Smooth muscle cell (in vitro differentiated cells): ENCODE results near the gene RILPL1. TPM values are rescaled to one million over a fixed set of nuclear protein-coding genes. Genes with fewer than 3 reads are reported as not detected.
"Not testable (repeated sequence)": the region's sequence is repeated elsewhere in the genome, so short reads cannot be mapped to it uniquely, and the experiment has no call there.

Source experiments
- DNase-seq: peaks from one replicate; lab custom pipeline; 2025; ENCODE audit not compliant: unreplicated experiment; lab: John Stamatoyannopoulos, UW
- H2AFZ ChIP-seq: fragments of 200-600 bp; sonication (generic); 2 replicates; pipeline ENCODE4 v1.6.0; 2016; ENCODE audit warnings: antibody characterized with exemption, low read depth, mild to moderate bottlenecking
- H3F3A ChIP-seq: fragments of 200-600 bp; sonication (generic); 2 replicates; pipeline ENCODE4 v1.6.0; 2017; ENCODE audit warnings: antibody characterized with exemption, low read depth
- H3K27ac ChIP-seq: fragments of 200-600 bp; sonication (generic); 2 replicates; pipeline ENCODE4 v1.5.1; 2016; ENCODE audit warnings: low read depth, mild to moderate bottlenecking
- H3K27me3 ChIP-seq: fragments of 200-600 bp; sonication (generic); 2 replicates; pipeline ENCODE4 v1.6.1; 2016; ENCODE audit warnings: low read depth, mild to moderate bottlenecking
- H3K36me3 ChIP-seq: fragments of 200-600 bp; sonication (generic); 2 replicates; pipeline ENCODE4 v1.5.1; 2016; ENCODE audit warnings: low read depth
- H3K4me1 ChIP-seq: fragments of 200-600 bp; sonication (generic); 2 replicates; pipeline ENCODE4 v1.5.1; 2016; ENCODE audit warnings: low read depth
- H3K4me2 ChIP-seq: fragments of 200-600 bp; sonication (generic); 2 replicates; pipeline ENCODE4 v1.6.0; 2016; ENCODE audit warnings: mild to moderate bottlenecking
- H3K4me3 ChIP-seq: fragments of 200-600 bp; sonication (generic); 2 replicates; pipeline ENCODE4 v1.5.1; 2016; ENCODE audit warnings: mild to moderate bottlenecking
- H3K79me2 ChIP-seq: fragments of 200-600 bp; sonication (generic); 2 replicates; pipeline ENCODE4 v1.6.0; 2016; ENCODE audit warnings: low read depth, mild to moderate bottlenecking
- H3K9ac ChIP-seq: fragments of 200-600 bp; sonication (generic); 2 replicates; pipeline ENCODE4 v1.6.0; 2016; ENCODE audit warnings: low read depth
- H3K9me3 ChIP-seq: fragments of 200-600 bp; sonication (generic); replicated peaks from 2 replicates; pipeline ENCODE4 v1.5.1; 2016; ENCODE audit warnings: low read depth
- H4K20me1 ChIP-seq: fragments of 200-600 bp; sonication (generic); 2 replicates; pipeline ENCODE4 v1.6.0; 2016; ENCODE audit warnings: low read depth
- CTCF ChIP-seq: fragments of 200-600 bp; sonication (generic); IDR thresholded peaks from 2 replicates; pipeline ENCODE4 v1.5.1; 2017; ENCODE audit warnings: borderline replicate concordance, mild to moderate bottlenecking, antibody characterized with exemption; ENCODE audit not compliant: insufficient read depth, poor library complexity, severe bottlenecking
- WGBS: methylation state at CpG from one replicate; pipeline ENCODE4 v1.1.7; 2016; ENCODE audit warnings: low lambda C conversion rate; 5-methylcytosine and 5-hydroxymethylcytosine counted together
- polyA plus RNA-seq: library from polyadenylated mRNA; unstranded; fragments of >200 nt; fragmentation: Nextera tagmentation; extraction: Ambion mirVana; gene quantifications from 2 replicates; pipeline ENCODE4 v1.2.1, GENCODE V29; 2016
- total RNA-seq: library from RNA; depleted of rRNA; stranded (reverse); fragments of >200 nt; gene quantifications from 2 replicates; pipeline ENCODE4 v1.2.3, GENCODE V29; 2014

The RILPL1 gene
- total and polyA plus RNA-seq, 2 experiments from 2014 or later = 17.9 to 29.8 TPM

GRCh38 chr12:123465084-123465483 lies 68.4 kb downstream of the RILPL1 start:
- no peaks in the 10 kb centered on the region for H3K9me3 ChIP-seq
- H2AFZ ChIP-seq = no peak overlapping the region
- no peak overlapping the region for H3K27ac ChIP-seq
- H4K20me1 ChIP-seq = peaks cover 20% of the 10 kb centered on the region
- no peaks in the 10 kb centered on the region for H3K4me1 ChIP-seq
- H3K4me2 ChIP-seq = no peak overlapping the region
- WGBS = 95% methylated on average over 4 of the region's 4 CpGs
- H3F3A ChIP-seq = no peaks in the 10 kb centered on the region
- no peak for TF ChIP-seq CTCF
- H3K27me3 ChIP-seq = no peaks in the 10 kb centered on the region
- H3K79me2 ChIP-seq = peaks cover 17% of the 10 kb centered on the region
- H3K4me3 ChIP-seq = no peak overlapping the region
- H3K36me3 ChIP-seq = no peaks in the 10 kb centered on the region
- DNase-seq = no peak
- H3K9ac ChIP-seq = no peak overlapping the region

DNA sequence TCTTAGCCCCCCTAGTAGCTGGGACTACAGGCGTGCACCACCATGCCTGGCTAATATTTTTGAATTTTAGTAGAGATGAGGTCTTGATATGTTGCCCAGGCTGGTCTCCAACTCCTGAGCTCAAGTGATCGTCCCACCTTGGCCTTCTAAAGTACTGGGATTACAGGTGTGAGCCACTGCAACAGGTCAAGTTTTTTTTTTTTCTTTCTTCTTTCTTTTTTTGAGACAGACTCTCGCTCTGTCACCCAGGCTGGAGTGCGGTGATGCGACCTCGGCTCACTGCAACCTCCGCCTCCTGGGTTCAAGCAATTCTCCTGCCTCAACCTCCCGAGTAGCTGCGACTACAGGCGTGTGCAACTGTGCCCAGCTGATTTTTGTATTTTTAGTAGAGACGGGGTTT lies 70.3 kb downstream of the RILPL1 start:
- DNase-seq, H3K9me3 ChIP-seq, H3K36me3 ChIP-seq, H3K27ac ChIP-seq, H3F3A ChIP-seq, H3K27me3 ChIP-seq, H3K4me2 ChIP-seq, H3K4me1 ChIP-seq, H3K4me3 ChIP-seq, H3K9ac ChIP-seq, H2AFZ ChIP-seq: not testable (repeated sequence)
- H4K20me1 ChIP-seq = peaks cover 20% of the 10 kb centered on the region
- peaks cover 19% of the 10 kb centered on the region for H3K79me2 ChIP-seq
- 98% methylated on average over 10 of the region's 11 CpGs for WGBS

GRCh38 chr12:123457980-123458779 lies 75.3 kb downstream of the RILPL1 start, which contains the start of gene SNRNP35:
SNRNP35 (plus strand) TSS chr12:123458139; CDS start chr12:123465541, 7,402 bp downstream.
- H2AFZ ChIP-seq = peak within 1 kb of the TSS; percentile 96
- peak within 1 kb of the TSS; percentile 94 for H3K27ac ChIP-seq
- H3K9ac ChIP-seq = peak within 1 kb of the TSS; percentile 95
- no peaks in the 10 kb centered on the region for H3K27me3 ChIP-seq
- no peak for TF ChIP-seq CTCF
- H3K36me3 ChIP-seq = no peaks in the 10 kb centered on the region
- peaks cover 13% of the 10 kb centered on the region for H3K79me2 ChIP-seq
- H3K4me2 ChIP-seq = peak within 1 kb of the TSS; percentile 81
- no peaks in the 10 kb centered on the region for H3K4me1 ChIP-seq
- peak within 1 kb of the TSS; percentile 71 for H3K4me3 ChIP-seq
- peak; percentile 50 for DNase-seq
- 1% methylated on average over 44 of the region's 48 CpGs for WGBS
- H3F3A ChIP-seq = no peaks in the 10 kb centered on the region
- H3K9me3 ChIP-seq = no peaks in the 10 kb centered on the region
- H4K20me1 ChIP-seq = no peaks in the 10 kb centered on the region

DNA sequence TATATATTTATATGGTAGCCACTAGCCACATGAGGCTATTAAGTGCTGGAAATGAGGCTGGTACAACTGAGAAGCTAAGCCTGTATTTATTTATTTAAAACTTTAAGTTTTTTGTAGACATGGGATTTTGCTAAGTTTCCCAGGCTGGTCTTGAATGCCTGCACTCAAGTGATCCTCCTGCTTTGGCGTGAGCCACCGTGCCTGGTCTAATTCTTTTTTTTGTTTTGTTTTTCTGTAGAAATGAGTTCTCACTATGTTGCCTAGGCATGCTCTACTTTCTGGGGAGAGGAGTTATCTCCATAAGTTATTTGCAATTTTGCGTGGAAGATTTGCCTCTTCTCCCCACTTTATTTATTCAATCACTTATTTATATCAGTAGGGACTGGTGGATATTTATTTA lies 80.4 kb downstream of the RILPL1 start:
- no peak for DNase-seq
- Histone ChIP-seq H2AFZ (no peak overlapping the region), H3F3A (no peaks in the 10 kb centered on the region), H3K36me3 (no peaks in the 10 kb centered on the region), H3K4me2 (no peak overlapping the region), H3K4me3 (no peak overlapping the region), H3K27me3 (no peaks in the 10 kb centered on the region), H3K79me2 (no peaks in the 10 kb centered on the region), H3K9me3 (no peaks in the 10 kb centered on the region), H4K20me1 (no peaks in the 10 kb centered on the region), H3K4me1 (no peaks in the 10 kb centered on the region), H3K27ac (no peak overlapping the region), H3K9ac (no peak overlapping the region)
- TF ChIP-seq CTCF = no peak
- WGBS = 85% methylated on average over 3 of the region's 3 CpGs

DNA sequence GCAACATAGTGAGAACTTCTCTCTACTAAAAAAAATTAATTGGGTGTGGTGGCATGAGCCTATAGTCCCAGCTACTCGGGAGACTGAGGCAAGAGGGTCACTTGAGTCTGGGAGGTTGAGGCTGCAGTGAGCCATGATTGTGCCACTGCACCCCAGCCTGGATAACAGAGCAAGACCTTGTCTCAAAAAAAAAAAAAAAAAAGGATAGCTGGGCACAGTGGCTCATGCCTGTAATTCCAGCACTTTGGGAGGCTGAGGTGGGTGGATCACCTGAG lies 81.3 kb downstream of the RILPL1 start:
- not testable (repeated sequence) for H3K9ac ChIP-seq, H3K4me2 ChIP-seq, H3K27me3 ChIP-seq, H3K9me3 ChIP-seq, H3K36me3 ChIP-seq, H3K27ac ChIP-seq, H3F3A ChIP-seq, H3K4me1 ChIP-seq, H2AFZ ChIP-seq, H3K79me2 ChIP-seq, DNase-seq, H4K20me1 ChIP-seq, H3K4me3 ChIP-seq
- 30% methylated on average over 1 of the region's 1 CpG for WGBS
